Endothelial cell of umbilical vein (primary cell): Measurements from ENCODE around the gene DIAPH2. TPM values are rescaled to one million over a fixed set of nuclear protein-coding genes. Genes with fewer than 3 reads are reported as not detected.

ENCODE experiments used
- Bru-seq: library from RNA; stranded (reverse); fragments of 400-500 nt; gene quantifications from one replicate; lab custom pipeline; 2021; lab: Mats Ljungman, UMichigan
- BruChase-seq, 2 experiments: library from RNA; stranded (reverse); fragments of 400-500 nt; gene quantifications; one replicate each; lab custom pipeline; 2021; lab: Mats Ljungman, UMichigan
- BruUV-seq: library from RNA; stranded (reverse); fragments of 400-500 nt; replicated peaks from 2 replicates; lab custom pipeline; 2021; lab: Mats Ljungman, UMichigan
- CTCF ChIA-PET: fragments of 300-600, 350-600 bp; sonication (Branson Sonifier 250); formaldehyde crosslinking; loops from one replicate; lab custom pipeline; 2021; ENCODE audit warnings: antibody characterized with exemption, inconsistent platforms; lab: Charles Lee
- POLR2A ChIA-PET: fragments of 300-600, 350-600 bp; sonication (Branson Sonifier 250); formaldehyde crosslinking; loops from one replicate; lab custom pipeline; 2021; ENCODE audit warnings: antibody characterized with exemption, inconsistent platforms; lab: Charles Lee
- DNase-seq: peaks from one replicate; pipeline ENCODE4 v3.0.0-alpha.2; 2011; ENCODE audit warnings: low read depth, low spot score
- FAIRE-seq: peaks from 2 replicates; lab custom pipeline; 2011; peaks lifted over from hg19 to GRCh38; lab: Jason Lieb, UNC
- H2AFZ ChIP-seq: 2 replicates; pipeline ENCODE4 v1.6.0; 2012; ENCODE audit warnings: low read depth, low read length, control low read depth, inconsistent platforms
- H3K27ac ChIP-seq: 2 replicates; pipeline ENCODE4 v1.5.1; 2011; ENCODE audit warnings: low read depth, mild to moderate bottlenecking, control low read depth, low read length, moderate library complexity; ENCODE audit not compliant: insufficient read depth
- H3K27me3 ChIP-seq, 2 experiments: 2 replicates each; pipeline versions ENCODE4 v1.6.0 to v1.6.1; 2011; ENCODE audit warnings: low read length in 2 of 2, mixed read lengths in 1 of 2; ENCODE audit not compliant: control insufficient read depth in 2 of 2, insufficient read depth in 2 of 2
- H3K36me3 ChIP-seq, 2 experiments: 2 replicates in 1 of 2; 3 replicates in 1 of 2; pipeline ENCODE4 v1.5.1; 2011; ENCODE audit warnings: low read length in 2 of 2, mild to moderate bottlenecking in 1 of 2, moderate library complexity in 1 of 2; ENCODE audit not compliant: control insufficient read depth in 2 of 2, insufficient read depth in 2 of 2; ENCODE audit errors: extremely low read depth in 1 of 2
- H3K4me1 ChIP-seq: 3 replicates; pipeline ENCODE4 v1.5.1; 2011; ENCODE audit warnings: mild to moderate bottlenecking, low read length; ENCODE audit not compliant: control insufficient read depth, insufficient read depth; ENCODE audit errors: extremely low read depth
- H3K4me2 ChIP-seq: 2 replicates; pipeline ENCODE4 v1.6.1; 2011; ENCODE audit warnings: low read length, control low read depth, mixed read lengths; ENCODE audit not compliant: insufficient read depth
- H3K4me3 ChIP-seq, 3 experiments: fragments of 200-600 bp in 1 of 3; sonication (generic), shearing (Covaris generic) in 1 of 3; replicated peaks in 1 of 3; 2 replicates each; pipeline ENCODE4 v1.5.1; 2011 to 2016; ENCODE audit warnings: control low read depth in 3 of 3, low read length in 3 of 3, mild to moderate bottlenecking in 2 of 3, inconsistent platforms in 1 of 3, low read depth in 1 of 3, moderate library complexity in 1 of 3; ENCODE audit not compliant: insufficient read depth in 1 of 3
- H3K79me2 ChIP-seq: 2 replicates; pipeline ENCODE4 v1.6.0; 2012; ENCODE audit warnings: low read length, inconsistent platforms; ENCODE audit not compliant: control insufficient read depth, insufficient read depth
- H3K9ac ChIP-seq: replicated peaks from 2 replicates; pipeline ENCODE3; 2011; ENCODE audit warnings: low read length, control low read depth; ENCODE audit not compliant: insufficient read depth; ENCODE audit errors: extremely low read depth
- H3K9me1 ChIP-seq: replicated peaks from 3 replicates; pipeline ENCODE4 v1.6.0; 2011; ENCODE audit warnings: mild to moderate bottlenecking, low read length; ENCODE audit not compliant: control insufficient read depth, insufficient read depth; ENCODE audit errors: extremely low read depth
- H3K9me3 ChIP-seq: replicated peaks from 2 replicates; pipeline ENCODE4 v1.5.1; 2012; ENCODE audit warnings: low read length, inconsistent platforms; ENCODE audit not compliant: control insufficient read depth, insufficient read depth
- H4K20me1 ChIP-seq: replicated peaks from 2 replicates; pipeline ENCODE3; 2011; ENCODE audit warnings: mild to moderate bottlenecking, low read length; ENCODE audit not compliant: control insufficient read depth, insufficient read depth; ENCODE audit errors: extremely low read depth
- EZH2 ChIP-seq: IDR thresholded peaks from 2 replicates; pipeline ENCODE4 v1.6.1; 2012; ENCODE audit warnings: borderline replicate concordance, low read depth, mild to moderate bottlenecking, moderate library complexity, low read length, inconsistent platforms; ENCODE audit not compliant: severe bottlenecking
- POLR2A ChIP-seq: IDR thresholded peaks from 2 replicates; pipeline ENCODE4 v1.6.1; 2012; ENCODE audit warnings: low read depth, mild to moderate bottlenecking, control low read depth, low read length
- POLR2AphosphoS5 ChIP-seq: IDR thresholded peaks from 2 replicates; pipeline ENCODE4 v1.6.1; 2012; ENCODE audit warnings: low read depth, mild to moderate bottlenecking, control low read depth, low read length, moderate library complexity; ENCODE audit not compliant: insufficient read depth
- dilution Hi-C: fragments of 300-500 bp; cut with MboI; formaldehyde crosslinking; loops from one replicate; pipeline ENCODE4 v1.15.0; 2019; ENCODE audit warnings: low sequenced_read_pairs; ENCODE audit not compliant: extremely low pct_ligation_motif_present
- intact Hi-C: fragments of 100-400 bp; cut with micrococcal nuclease; formaldehyde crosslinking; loops from one replicate; pipeline ENCODE4 v1.10.0; 2022
- long read RNA-seq: library from polyadenylated mRNA; stranded (forward); transcript quantifications from one replicate; pipeline ENCODE4 v2.0.0, GENCODE V29; 2021
- polyA minus RNA-seq, 3 experiments: library from RNA; depleted of rRNA, polyadenylated mRNA; stranded (reverse); fragments of >200 nt; gene quantifications; 1 replicate in 1 of 3; 2 replicates in 2 of 3; pipeline ENCODE4 v1.2.3, GENCODE V29; 2011
- polyA plus RNA-seq, 4 experiments: library from polyadenylated mRNA; depleted of rRNA in 3 of 4; stranded (reverse) in 3 of 4; unstranded in 1 of 4; fragments of >200 nt; gene quantifications; 2 replicates each; pipeline versions ENCODE4 v1.2.1 to v1.2.3, GENCODE V29; 2011 to 2012; ENCODE audit warnings: missing spikeins in 1 of 4
- total RNA-seq: library from RNA; stranded (reverse); gene quantifications from 2 replicates; pipeline ENCODE4 v1.2.3, GENCODE V29; 2021
- TF ChIP-seq, protein P1 (sequence below): IDR thresholded peaks from 2 replicates; pipeline ENCODE4 v1.6.1; 2011; ENCODE audit not compliant: insufficient read depth, insufficient read length

Gene DIAPH2
- total RNA-seq = 30.0 and 30.3 TPM in 2 replicates
- 3.0 TPM in 2 replicates for polyA plus RNA-seq
- 4.0 and 4.2 TPM in 2 replicates for polyA plus RNA-seq (2011; cell fraction: cytosol; rRNA removed)
- 9.2 and 9.6 TPM in 2 replicates for polyA plus RNA-seq (2011; cell fraction: nucleus; rRNA removed)
- polyA plus RNA-seq (2012) = 12.9 and 14.4 TPM in 2 replicates
- polyA minus RNA-seq = 14.3 and 14.9 TPM in 2 replicates
- 10.1 TPM for polyA minus RNA-seq (2011; cell fraction: cytosol; rRNA and poly(A)+ RNA removed)
- 66.5 and 70.8 TPM in 2 replicates for polyA minus RNA-seq (2011; cell fraction: nucleus; rRNA and poly(A)+ RNA removed)
- Bru-seq, nascent RNA = percentile 82 among the genes with signal in this experiment
- percentile 67 among the genes with signal in this experiment for BruChase-seq, experiment 1, labeled RNA remaining after a 6-hour chase
- percentile 73 among the genes with signal in this experiment for BruChase-seq, experiment 2, labeled RNA remaining after a 2-hour chase
- long read RNA-seq, full-length matches to known transcripts = 32 of 53 reads
- long read RNA-seq, partial matches to known transcripts = 11 of 53 reads
- long read RNA-seq, other reads (novel, unspliced or antisense) = 10 of 53 reads

DNA sequence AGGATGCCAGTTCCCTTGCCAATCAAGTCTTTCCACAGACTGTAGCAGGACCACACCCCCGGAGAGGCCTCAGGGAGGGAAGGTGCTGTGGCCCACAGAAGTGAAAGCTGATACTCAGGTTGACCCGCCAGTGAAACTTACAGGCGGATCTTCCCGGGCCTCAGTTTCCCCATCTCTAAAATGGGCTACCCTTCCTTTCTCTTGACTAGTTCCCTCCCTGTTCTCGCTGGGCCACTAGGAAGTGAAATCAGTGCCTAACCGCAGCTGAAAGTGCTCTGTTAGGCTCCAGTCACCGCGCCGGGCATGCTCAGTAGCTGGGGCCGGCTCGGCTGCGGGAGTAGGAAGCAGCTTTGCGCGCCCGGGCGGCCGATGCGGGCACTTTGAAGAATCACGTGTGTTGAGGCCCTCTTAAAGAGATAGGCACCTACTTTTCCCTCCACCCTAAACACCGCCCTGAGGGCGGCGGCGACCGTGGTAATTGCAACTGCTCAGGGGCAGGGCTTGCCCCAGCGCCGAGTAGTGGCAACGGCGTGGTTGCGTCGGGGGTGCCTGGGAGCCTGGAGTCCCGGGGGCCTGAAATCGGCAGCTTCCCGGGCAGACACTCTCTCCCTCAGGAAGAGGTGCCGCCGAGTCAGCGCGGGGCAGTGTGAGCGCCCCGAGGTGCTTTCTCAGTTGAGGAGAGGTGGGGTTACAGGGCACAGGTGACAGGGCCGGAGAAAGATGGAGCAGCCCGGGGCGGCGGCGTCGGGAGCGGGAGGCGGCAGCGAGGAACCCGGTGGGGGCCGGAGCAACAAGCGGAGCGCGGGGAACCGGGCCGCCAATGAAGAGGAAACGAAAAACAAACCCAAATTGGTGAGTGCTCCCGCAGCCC is at the start of gene DIAPH2:
TSS of gene DIAPH2 (plus strand) at position 504 of the 871 bp plus-strand sequence.
- FAIRE-seq (peak; percentile 83), DNase-seq (peak; percentile 76)
- no TSS peak for BruUV-seq
- CTCF ChIA-PET = interaction anchor here (0.6 to 1.5 kb wide), 4 partner anchors 11 to 502 kb away, joined by 3 to 4 read pairs (median 3); no protein-coding TSS in a partner anchor
- Histone ChIP-seq H3K27ac (peak within 1 kb of the TSS; percentile 68), H3K79me2 (peaks cover 40% of the 10 kb centered on the region), H3K9me3 (no peaks in the 10 kb centered on the region), H3K9me1 (no peaks in the 10 kb centered on the region), H3K4me1 (peaks cover 11% of the 10 kb centered on the region), H3K4me3 (peak within 1 kb of the TSS; percentile 75 to 92 (median 76)), H4K20me1 (no peaks in the 10 kb centered on the region), H2AFZ (peak within 1 kb of the TSS; percentile 80), H3K9ac (peak within 1 kb of the TSS; percentile 95), H3K4me2 (peak within 1 kb of the TSS; percentile 85), H3K36me3 (no peaks in the 10 kb centered on the region), H3K27me3 (no peaks in the 10 kb centered on the region)
- intact Hi-C loops = loop anchor here (1.0 to 2.0 kb wide), 3 partner anchors 20 to 311 kb away; no protein-coding TSS in a partner anchor
- TF ChIP-seq, protein P1, sequence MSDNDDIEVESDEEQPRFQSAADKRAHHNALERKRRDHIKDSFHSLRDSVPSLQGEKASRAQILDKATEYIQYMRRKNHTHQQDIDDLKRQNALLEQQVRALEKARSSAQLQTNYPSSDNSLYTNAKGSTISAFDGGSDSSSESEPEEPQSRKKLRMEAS = peak; percentile 42
- TF ChIP-seq EZH2 (no peak), POLR2A (no peak), POLR2AphosphoS5 (peak; percentile 27)
- dilution Hi-C loops = no loop called here
- POLR2A ChIA-PET = no interaction called here
